ENCODE results near the gene ARHGEF28. TPM values are rescaled to one million over a fixed set of nuclear protein-coding genes. Genes with fewer than 3 reads are reported as not detected.
A peak's percentile ranks its signal among the peaks of the same experiment; 100 is the strongest.

The ARHGEF28 gene
- polyA plus RNA-seq, 1 experiment, result 8.8 TPM

GRCh38 chr5:73825199-73825598 is 199.2 kb downstream of the ARHGEF28 start:
- no peak for DNase-seq (ENCODE audit: low read depth, low spot score)
- no peaks in the 10 kb centered on the region for H3K27me3 ChIP-seq (ENCODE audit: control insufficient read depth, insufficient read depth, low read length)
- CTCF ChIA-PET, result no interaction called here
- no peak overlapping the region for H3K4me3 ChIP-seq (ENCODE audit: low read depth, low read length)
- TF ChIP-seq CTCF (IDR thresholded peaks at IDR 0.05; ENCODE audit: low read depth, low read length), result no peak
- H3K27ac ChIP-seq (ENCODE audit: low read depth, low read length), result no peak overlapping the region
- no peaks in the 10 kb centered on the region for H3K9me3 ChIP-seq (ENCODE audit: control insufficient read depth, insufficient read depth, low read length)
- POLR2A ChIA-PET, result no interaction called here

- Histone ChIP-seq H3K27ac (ENCODE audit: low read depth, low read length) (peak overlapping the region; percentile 86), H3K4me3 (ENCODE audit: low read depth, low read length) (no peak overlapping the region), H3K9me3 (ENCODE audit: control insufficient read depth, insufficient read depth, low read length) (no peaks in the 10 kb centered on the region), H3K27me3 (ENCODE audit: control insufficient read depth, insufficient read depth, low read length) (no peaks in the 10 kb centered on the region)
- POLR2A ChIA-PET, result no interaction called here
- DNase-seq (ENCODE audit: low read depth, low spot score), result no peak
- TF ChIP-seq CTCF (IDR thresholded peaks at IDR 0.05; ENCODE audit: low read depth, low read length), result no peak
- CTCF ChIA-PET, result no interaction called here
Measured at GRCh38 chr5:73825736-73826135, 199.7 kb downstream of the ARHGEF28 start.

GRCh38 chr5:73826301-73827105 is 200.5 kb downstream of the ARHGEF28 start:
- DNase-seq (ENCODE audit: low read depth, low spot score), result peak; percentile 60
- H3K4me3 ChIP-seq (ENCODE audit: low read depth, low read length), result no peak overlapping the region; the same call in 1 of the 2 replicates
- POLR2A ChIA-PET, result interaction anchor here (0.7 to 1.0 kb wide), 2 partner anchors 9 to 855 kb away, joined by 3 read pairs; no protein-coding TSS in a partner anchor
- H3K27me3 ChIP-seq (ENCODE audit: control insufficient read depth, insufficient read depth, low read length), result no peaks in the 10 kb centered on the region
- peak overlapping the region; percentile 86 for H3K27ac ChIP-seq (ENCODE audit: low read depth, low read length)
- no peak for TF ChIP-seq CTCF (IDR thresholded peaks at IDR 0.05; ENCODE audit: low read depth, low read length)
- CTCF ChIA-PET, result interaction anchor here (0.6 to 1.1 kb wide), 4 partner anchors 11 to 235 kb away, joined by 3 to 4 read pairs (median 4); no protein-coding TSS in a partner anchor
- H3K9me3 ChIP-seq (ENCODE audit: control insufficient read depth, insufficient read depth, low read length), result no peaks in the 10 kb centered on the region

- DNase-seq (ENCODE audit: low read depth, low spot score), result no peak
- no peaks in the 10 kb centered on the region for H3K27me3 ChIP-seq (ENCODE audit: control insufficient read depth, insufficient read depth, low read length)
- H3K27ac ChIP-seq (ENCODE audit: low read depth, low read length), result peak overlapping the region; percentile 86
- no peak overlapping the region for H3K4me3 ChIP-seq (ENCODE audit: low read depth, low read length)
- POLR2A ChIA-PET, result interaction anchor here (0.7 to 1.0 kb wide), 2 partner anchors 10 to 854 kb away, joined by 3 read pairs; no protein-coding TSS in a partner anchor
- no peaks in the 10 kb centered on the region for H3K9me3 ChIP-seq (ENCODE audit: control insufficient read depth, insufficient read depth, low read length)
- no peak for TF ChIP-seq CTCF (IDR thresholded peaks at IDR 0.05; ENCODE audit: low read depth, low read length)
- CTCF ChIA-PET, result interaction anchor here (0.6 to 1.1 kb wide), 4 partner anchors 12 to 236 kb away, joined by 3 to 4 read pairs (median 4); no protein-coding TSS in a partner anchor
Measured at GRCh38 chr5:73827106-73827450, 201.1 kb downstream of the ARHGEF28 start.

GRCh38 chr5:73828465-73828864 is 202.5 kb downstream of the ARHGEF28 start:
- H3K27ac ChIP-seq (ENCODE audit: low read depth, low read length), result no peak overlapping the region
- no peak for DNase-seq (ENCODE audit: low read depth, low spot score)
- ChIA-PET CTCF (no interaction called here), POLR2A (no interaction called here)
- H3K9me3 ChIP-seq (ENCODE audit: control insufficient read depth, insufficient read depth, low read length), result no peaks in the 10 kb centered on the region
- TF ChIP-seq CTCF (IDR thresholded peaks at IDR 0.05; ENCODE audit: low read depth, low read length), result no peak
- no peaks in the 10 kb centered on the region for H3K27me3 ChIP-seq (ENCODE audit: control insufficient read depth, insufficient read depth, low read length)
- H3K4me3 ChIP-seq (ENCODE audit: low read depth, low read length), result no peak overlapping the region

All from AG04450 (cell line).